Lower leg skin (tissue), 3 donors: ENCODE results near the gene PPCS.
"Not testable (repeated sequence)": the region's sequence is repeated elsewhere in the genome, so short reads cannot be mapped to it uniquely, and the experiment has no call there.

Experiments used
- POLR2A ChIP-seq, 2 donors: fragments of 450-650 bp; IDR thresholded peaks; one replicate each; pipeline ENCODE4 v1.6.1; 2016 to 2017; ENCODE audit warnings: antibody characterized with exemption in 2 of 2, mild to moderate bottlenecking in 1 of 2, moderate library complexity in 1 of 2
- TF ChIP-seq, protein P1 (sequence below), 3 donors: fragments of 450-650 bp; IDR thresholded peaks; one replicate each; pipeline ENCODE4 v1.5.1; 2016; ENCODE audit warnings: antibody characterized with exemption in 3 of 3, mild to moderate bottlenecking in 3 of 3, moderate library complexity in 2 of 3

DNA sequence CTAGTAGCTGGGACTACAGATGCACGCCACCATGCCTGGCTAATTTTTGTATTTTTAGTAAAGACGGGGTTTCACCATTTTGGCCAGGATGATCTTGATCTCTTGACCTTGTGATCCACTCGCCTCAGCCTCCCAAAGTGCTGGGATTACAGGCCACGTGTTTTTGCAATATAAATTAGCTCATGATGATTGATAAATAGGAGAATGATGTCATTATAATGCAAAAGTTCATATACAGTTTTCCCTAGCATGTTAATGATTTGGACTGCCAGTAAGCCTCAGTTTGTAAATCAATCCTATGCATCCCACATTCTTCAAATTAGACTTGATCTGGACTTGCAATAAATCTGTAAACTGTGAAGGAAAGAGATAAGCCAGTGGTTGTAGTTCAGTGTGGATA is 21.0 kb downstream of the PPCS start:
- TF ChIP-seq, protein P1, sequence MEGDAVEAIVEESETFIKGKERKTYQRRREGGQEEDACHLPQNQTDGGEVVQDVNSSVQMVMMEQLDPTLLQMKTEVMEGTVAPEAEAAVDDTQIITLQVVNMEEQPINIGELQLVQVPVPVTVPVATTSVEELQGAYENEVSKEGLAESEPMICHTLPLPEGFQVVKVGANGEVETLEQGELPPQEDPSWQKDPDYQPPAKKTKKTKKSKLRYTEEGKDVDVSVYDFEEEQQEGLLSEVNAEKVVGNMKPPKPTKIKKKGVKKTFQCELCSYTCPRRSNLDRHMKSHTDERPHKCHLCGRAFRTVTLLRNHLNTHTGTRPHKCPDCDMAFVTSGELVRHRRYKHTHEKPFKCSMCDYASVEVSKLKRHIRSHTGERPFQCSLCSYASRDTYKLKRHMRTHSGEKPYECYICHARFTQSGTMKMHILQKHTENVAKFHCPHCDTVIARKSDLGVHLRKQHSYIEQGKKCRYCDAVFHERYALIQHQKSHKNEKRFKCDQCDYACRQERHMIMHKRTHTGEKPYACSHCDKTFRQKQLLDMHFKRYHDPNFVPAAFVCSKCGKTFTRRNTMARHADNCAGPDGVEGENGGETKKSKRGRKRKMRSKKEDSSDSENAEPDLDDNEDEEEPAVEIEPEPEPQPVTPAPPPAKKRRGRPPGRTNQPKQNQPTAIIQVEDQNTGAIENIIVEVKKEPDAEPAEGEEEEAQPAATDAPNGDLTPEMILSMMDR (IDR thresholded peaks at IDR 0.05) = not testable (repeated sequence)
- not testable (repeated sequence) for TF ChIP-seq POLR2A (IDR thresholded peaks at IDR 0.05)
